ENCODE measurements around the gene TMEM232.

Gene TMEM232

GRCh38 chr5:110631236-110631635, 95.2 kb downstream of the TMEM232 start:
- H3K27ac Mint-ChIP-seq, result no peak overlapping the region
- H3K9me3 Mint-ChIP-seq, result no peaks in the 10 kb centered on the region
- DNase-seq, result no peak
- H3K4me1 Mint-ChIP-seq, result no peaks in the 10 kb centered on the region
- no peaks in the 10 kb centered on the region for H3K27me3 Mint-ChIP-seq (ENCODE audit: low read depth, poor library complexity)
- H3K36me3 Mint-ChIP-seq (ENCODE audit: low read depth), result no peaks in the 10 kb centered on the region
- H3K4me3 Mint-ChIP-seq, result no peak overlapping the region
- TF ChIP-seq CTCF (IDR thresholded peaks at IDR 0.05), result no peak

GRCh38 chr5:110630350-110630749, 96.1 kb downstream of the TMEM232 start:
- no peak overlapping the region for H3K4me3 Mint-ChIP-seq
- no peak for TF ChIP-seq CTCF (IDR thresholded peaks at IDR 0.05)
- no peaks in the 10 kb centered on the region for H3K27me3 Mint-ChIP-seq (ENCODE audit: low read depth, poor library complexity)
- no peak for DNase-seq
- H3K9me3 Mint-ChIP-seq, result no peaks in the 10 kb centered on the region
- H3K27ac Mint-ChIP-seq, result no peak overlapping the region
- no peaks in the 10 kb centered on the region for H3K36me3 Mint-ChIP-seq (ENCODE audit: low read depth)
- no peaks in the 10 kb centered on the region for H3K4me1 Mint-ChIP-seq

- H3K4me1 Mint-ChIP-seq, result peaks cover 13% of the 10 kb centered on the region
- no peak overlapping the region for H3K4me3 Mint-ChIP-seq
- no peaks in the 10 kb centered on the region for H3K9me3 Mint-ChIP-seq
- no peaks in the 10 kb centered on the region for H3K36me3 Mint-ChIP-seq (ENCODE audit: low read depth)
- no peak overlapping the region for H3K27ac Mint-ChIP-seq
- peak; percentile 55 for TF ChIP-seq CTCF (IDR thresholded peaks at IDR 0.05)
- no peak for DNase-seq
- no peaks in the 10 kb centered on the region for H3K27me3 Mint-ChIP-seq (ENCODE audit: low read depth, poor library complexity)
These were observed 101.0 kb downstream of the TMEM232 start for GRCh38 chr5:110625376-110625999.

- DNase-seq, result no peak
- H3K27me3 Mint-ChIP-seq (ENCODE audit: low read depth, poor library complexity), result no peaks in the 10 kb centered on the region
- TF ChIP-seq CTCF (IDR thresholded peaks at IDR 0.05), result no peak
- no peak overlapping the region for H3K4me3 Mint-ChIP-seq
- H3K9me3 Mint-ChIP-seq, result no peaks in the 10 kb centered on the region
- H3K4me1 Mint-ChIP-seq, result peaks cover 13% of the 10 kb centered on the region
- H3K27ac Mint-ChIP-seq, result no peak overlapping the region
- no peaks in the 10 kb centered on the region for H3K36me3 Mint-ChIP-seq (ENCODE audit: low read depth)
These were observed 102.6 kb downstream of the TMEM232 start for GRCh38 chr5:110623874-110624273.

- Mint-ChIP-seq H3K27ac (no peak overlapping the region), H3K27me3 (ENCODE audit: low read depth, poor library complexity) (no peaks in the 10 kb centered on the region), H3K4me1 (peaks cover 8% of the 10 kb centered on the region), H3K9me3 (peaks cover 14% of the 10 kb centered on the region), H3K36me3 (ENCODE audit: low read depth) (peaks cover 11% of the 10 kb centered on the region), H3K4me3 (no peak overlapping the region)
- DNase-seq, result no peak
- no peak for TF ChIP-seq CTCF (IDR thresholded peaks at IDR 0.05)
These were observed 107.5 kb downstream of the TMEM232 start for GRCh38 chr5:110618941-110619340.

- no peaks in the 10 kb centered on the region for H3K27me3 Mint-ChIP-seq (ENCODE audit: low read depth, poor library complexity)
- peaks cover 14% of the 10 kb centered on the region for H3K9me3 Mint-ChIP-seq
- no peaks in the 10 kb centered on the region for H3K4me1 Mint-ChIP-seq
- TF ChIP-seq CTCF (IDR thresholded peaks at IDR 0.05), result no peak
- H3K4me3 Mint-ChIP-seq, result no peak overlapping the region
- peaks cover 11% of the 10 kb centered on the region for H3K36me3 Mint-ChIP-seq (ENCODE audit: low read depth)
- H3K27ac Mint-ChIP-seq, result no peak overlapping the region
- DNase-seq, result no peak
These were observed 110.5 kb downstream of the TMEM232 start for GRCh38 chr5:110616009-110616408.

All from nephron progenitor cell (in vitro differentiated cells).